ENCODE measurements around the gene MMADHC.

DNA sequence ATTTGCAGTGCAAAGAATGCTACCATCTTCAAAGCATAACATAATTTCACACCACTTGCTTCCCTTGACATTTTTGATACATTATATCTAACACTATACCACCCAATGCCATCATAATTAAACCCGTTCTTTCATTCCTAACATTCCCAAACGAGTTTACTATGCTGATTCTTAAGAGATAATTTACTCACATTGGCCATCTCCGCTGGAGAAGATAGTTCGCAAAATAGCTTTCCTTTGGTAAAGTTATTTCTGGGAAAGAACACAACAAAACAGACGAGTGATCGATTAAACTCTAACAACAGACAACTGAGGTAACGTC lies 716 bp downstream of the MMADHC start:
- TF ChIP-seq, protein P1, sequence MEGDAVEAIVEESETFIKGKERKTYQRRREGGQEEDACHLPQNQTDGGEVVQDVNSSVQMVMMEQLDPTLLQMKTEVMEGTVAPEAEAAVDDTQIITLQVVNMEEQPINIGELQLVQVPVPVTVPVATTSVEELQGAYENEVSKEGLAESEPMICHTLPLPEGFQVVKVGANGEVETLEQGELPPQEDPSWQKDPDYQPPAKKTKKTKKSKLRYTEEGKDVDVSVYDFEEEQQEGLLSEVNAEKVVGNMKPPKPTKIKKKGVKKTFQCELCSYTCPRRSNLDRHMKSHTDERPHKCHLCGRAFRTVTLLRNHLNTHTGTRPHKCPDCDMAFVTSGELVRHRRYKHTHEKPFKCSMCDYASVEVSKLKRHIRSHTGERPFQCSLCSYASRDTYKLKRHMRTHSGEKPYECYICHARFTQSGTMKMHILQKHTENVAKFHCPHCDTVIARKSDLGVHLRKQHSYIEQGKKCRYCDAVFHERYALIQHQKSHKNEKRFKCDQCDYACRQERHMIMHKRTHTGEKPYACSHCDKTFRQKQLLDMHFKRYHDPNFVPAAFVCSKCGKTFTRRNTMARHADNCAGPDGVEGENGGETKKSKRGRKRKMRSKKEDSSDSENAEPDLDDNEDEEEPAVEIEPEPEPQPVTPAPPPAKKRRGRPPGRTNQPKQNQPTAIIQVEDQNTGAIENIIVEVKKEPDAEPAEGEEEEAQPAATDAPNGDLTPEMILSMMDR (IDR thresholded peaks at IDR 0.05 in 8 of 11, conservative IDR thresholded peaks at IDR 0.05 in 3 of 11) = no peak
- TF ChIP-seq POLR2A (IDR thresholded peaks at IDR 0.05) = no peak
